HFF-Myc (cell line): Measurements from ENCODE around the gene FABP1.

Experiments used
- DNase-seq: peaks from one replicate; pipeline ENCODE4 v3.0.0-alpha.2; 2011; ENCODE audit warnings: low read depth; ENCODE audit errors: extremely low read depth
- H3K4me3 ChIP-seq: replicated peaks from 2 replicates; pipeline ENCODE4 v1.5.1; 2011; ENCODE audit warnings: low read depth, mild to moderate bottlenecking, control low read depth, low read length
- CTCF ChIP-seq: IDR thresholded peaks from 2 replicates; pipeline ENCODE4 v1.5.1; 2012; ENCODE audit warnings: mild to moderate bottlenecking, low read depth, low read length, control low read depth; ENCODE audit errors: missing control alignments

Gene FABP1

GRCh38 chr2:88167740-88168139 is 39.9 kb upstream of the FABP1 start:
- TF ChIP-seq CTCF, result no peak
- no peak overlapping the region for H3K4me3 ChIP-seq
- no peak for DNase-seq

GRCh38 chr2:88165332-88166003 is 37.6 kb upstream of the FABP1 start:
- H3K4me3 ChIP-seq, result no peak overlapping the region
- no peak for DNase-seq
- TF ChIP-seq CTCF, result no peak

GRCh38 chr2:88161446-88162244 is 33.8 kb upstream of the FABP1 start:
- no peak for DNase-seq
- no peak overlapping the region for H3K4me3 ChIP-seq
- TF ChIP-seq CTCF, result no peak

- no peak for DNase-seq
Observed at GRCh38 chr2:88160517-88160916, 32.7 kb upstream of the FABP1 start.

GRCh38 chr2:88159955-88160415 is 32.1 kb upstream of the FABP1 start:
- peak; percentile 87 for TF ChIP-seq CTCF
- DNase-seq, result peak; percentile 40
- H3K4me3 ChIP-seq, result no peak overlapping the region

More at GRCh38 chr2:88160517-88160916, 32.7 kb upstream of the FABP1 start:
- no peak for TF ChIP-seq CTCF
- H3K4me3 ChIP-seq, result no peak overlapping the region

- H3K4me3 ChIP-seq, result no peak overlapping the region
- TF ChIP-seq CTCF, result no peak
- DNase-seq, result no peak
Observed at GRCh38 chr2:88159481-88159880, 31.6 kb upstream of the FABP1 start.
